Liver (tissue), 3 donors: Measurements from ENCODE around the gene BEND7.

Experiments used
- RAD21 ChIP-seq, 2 donors: IDR thresholded peaks; 2 replicates each; pipeline ENCODE4 v1.6.1; 2016; ENCODE audit warnings: antibody characterized with exemption in 2 of 2, mild to moderate bottlenecking in 2 of 2
- TF ChIP-seq, protein P1 (sequence below): fragments of 150-350 bp; IDR thresholded peaks from 2 replicates; pipeline ENCODE4 v1.5.1; 2017; ENCODE audit warnings: improper control_type of control experiment, low read depth, low read length; ENCODE audit not compliant: missing input control
- donor health status: healthy.
- donor health status: healthy.

DNA sequence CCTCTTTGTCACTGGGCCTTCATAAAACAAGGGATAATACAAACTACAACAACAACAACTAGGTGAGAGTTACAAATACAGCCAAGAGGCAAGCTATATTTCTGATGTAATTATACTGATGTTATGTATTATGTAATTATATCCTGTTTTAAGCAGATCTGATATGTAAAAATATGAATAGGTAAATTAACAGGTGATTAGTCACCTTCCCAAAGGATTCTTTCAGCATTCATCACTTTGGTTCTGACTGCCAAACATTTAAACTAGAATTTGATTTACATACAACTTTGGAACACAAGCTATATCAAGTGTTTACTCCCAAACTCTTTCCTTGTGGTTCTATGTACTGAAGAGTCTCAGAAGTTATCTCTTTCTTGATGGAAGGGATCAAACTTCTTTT lies 53.7 kb downstream of the BEND7 start:
- TF ChIP-seq RAD21 (IDR thresholded peaks at IDR 0.05), result no peak
- TF ChIP-seq, protein P1, sequence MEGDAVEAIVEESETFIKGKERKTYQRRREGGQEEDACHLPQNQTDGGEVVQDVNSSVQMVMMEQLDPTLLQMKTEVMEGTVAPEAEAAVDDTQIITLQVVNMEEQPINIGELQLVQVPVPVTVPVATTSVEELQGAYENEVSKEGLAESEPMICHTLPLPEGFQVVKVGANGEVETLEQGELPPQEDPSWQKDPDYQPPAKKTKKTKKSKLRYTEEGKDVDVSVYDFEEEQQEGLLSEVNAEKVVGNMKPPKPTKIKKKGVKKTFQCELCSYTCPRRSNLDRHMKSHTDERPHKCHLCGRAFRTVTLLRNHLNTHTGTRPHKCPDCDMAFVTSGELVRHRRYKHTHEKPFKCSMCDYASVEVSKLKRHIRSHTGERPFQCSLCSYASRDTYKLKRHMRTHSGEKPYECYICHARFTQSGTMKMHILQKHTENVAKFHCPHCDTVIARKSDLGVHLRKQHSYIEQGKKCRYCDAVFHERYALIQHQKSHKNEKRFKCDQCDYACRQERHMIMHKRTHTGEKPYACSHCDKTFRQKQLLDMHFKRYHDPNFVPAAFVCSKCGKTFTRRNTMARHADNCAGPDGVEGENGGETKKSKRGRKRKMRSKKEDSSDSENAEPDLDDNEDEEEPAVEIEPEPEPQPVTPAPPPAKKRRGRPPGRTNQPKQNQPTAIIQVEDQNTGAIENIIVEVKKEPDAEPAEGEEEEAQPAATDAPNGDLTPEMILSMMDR, result no peak
